PC-9 (cell line): ENCODE data around the gene CDC14A. TPM values are rescaled to one million over a fixed set of nuclear protein-coding genes. Genes with fewer than 3 reads are reported as not detected.
A peak's percentile ranks its signal among the peaks of the same experiment; 100 is the strongest.

ENCODE experiments used
- BruUV-seq: library from RNA; stranded (reverse); fragments of 400-500 nt; replicated peaks from 2 replicates; lab custom pipeline; 2021; lab: Mats Ljungman, UMichigan
- CTCF ChIA-PET: fragments of 300-600 bp; sonication (Branson Sonifier 250); formaldehyde crosslinking; loops from one replicate; lab custom pipeline; 2022; ENCODE audit warnings: antibody characterized with exemption; lab: Charles Lee
- POLR2A ChIA-PET: fragments of 300-600 bp; sonication (Branson Sonifier 250); formaldehyde crosslinking; loops from one replicate; lab custom pipeline; 2022; ENCODE audit warnings: antibody characterized with exemption; ENCODE audit not compliant: unreplicated experiment; lab: Charles Lee
- DNase-seq, 2 experiments: peaks; one replicate each; pipeline versions ENCODE4 v3.0.0 to v3.0.0-alpha.2; 2015 to 2022; ENCODE audit warnings: mixed read lengths in 1 of 2
- H2AFZ ChIP-seq: fragments of 200-600 bp; sonication (generic); 2 replicates; pipeline ENCODE4 v1.8.1; 2017; ENCODE audit warnings: antibody characterized with exemption
- H3F3A ChIP-seq: fragments of 200-600 bp; sonication (generic); 2 replicates; pipeline ENCODE4 v1.8.1; 2017; ENCODE audit warnings: antibody characterized with exemption, mild to moderate bottlenecking, low read depth; ENCODE audit not compliant: insufficient read depth
- H3K27ac ChIP-seq: fragments of 200-600 bp; sonication (generic); 2 replicates; pipeline ENCODE4 v1.6.1; 2016; ENCODE audit warnings: mixed run types
- H3K27me3 ChIP-seq: fragments of 200-600 bp; sonication (generic); 2 replicates; pipeline ENCODE4 v1.6.1; 2016; ENCODE audit warnings: low read depth, mixed run types; ENCODE audit not compliant: insufficient read depth
- H3K36me3 ChIP-seq: fragments of 200-600 bp; sonication (generic); 2 replicates; pipeline ENCODE4 v1.6.1; 2016; ENCODE audit warnings: low read depth, mixed run types
- H3K4me1 ChIP-seq: fragments of 200-600 bp; sonication (generic); replicated peaks from 2 replicates; pipeline ENCODE4 v1.6.1; 2016; ENCODE audit warnings: mixed run types; ENCODE audit not compliant: insufficient read depth
- H3K4me2 ChIP-seq: fragments of 200-600 bp; sonication (generic); 2 replicates; pipeline ENCODE4 v1.6.1; 2017; ENCODE audit warnings: mixed run types
- H3K4me3 ChIP-seq: fragments of 200-600 bp; sonication (generic); 2 replicates; pipeline ENCODE4 v1.6.1; 2016; ENCODE audit warnings: mixed run types
- H3K79me2 ChIP-seq: fragments of 200-600 bp; sonication (generic); 2 replicates; pipeline ENCODE4 v1.6.1; 2017; ENCODE audit warnings: low read depth, mixed run types
- H3K9me2 ChIP-seq: fragments of 200-600 bp; sonication (generic); 2 replicates; pipeline ENCODE4 v1.8.1; 2017; ENCODE audit warnings: mild to moderate bottlenecking; ENCODE audit not compliant: insufficient read depth
- H3K9me3 ChIP-seq: fragments of 200-600 bp; sonication (generic); 2 replicates; pipeline ENCODE4 v1.8.1; 2016; ENCODE audit warnings: low read depth; ENCODE audit not compliant: insufficient read depth
- H4K20me1 ChIP-seq: fragments of 200-600 bp; sonication (generic); 2 replicates; pipeline ENCODE4 v1.8.1; 2017; ENCODE audit not compliant: insufficient read depth
- CTCF ChIP-seq: fragments of 200-600 bp; sonication (generic); conservative IDR thresholded peaks from 2 replicates; pipeline ENCODE4 v1.6.1; 2017; ENCODE audit warnings: mixed run types, antibody characterized with exemption, mild to moderate bottlenecking, moderate library complexity
- EZH2 ChIP-seq: fragments of 200-600 bp; sonication (generic); IDR thresholded peaks from 2 replicates; pipeline ENCODE4 v1.8.0; 2017; ENCODE audit warnings: antibody characterized with exemption, low read depth
- intact Hi-C: fragments of 100-400 bp; cut with micrococcal nuclease; formaldehyde crosslinking; loops from one replicate; pipeline ENCODE4 v1.10.0; 2022; ENCODE audit not compliant: unreplicated experiment
- total RNA-seq: library from RNA; stranded (reverse); gene quantifications from 2 replicates; pipeline ENCODE4 v1.2.3, GENCODE V29; 2021

CDC14A gene
- total RNA-seq, 1 experiment from 2014 or later = 2.8 TPM

- CTCF ChIA-PET = interaction anchor here (0.6 to 1.1 kb wide), 3 partner anchors 224 to 420 kb away, joined by 3 to 5 read pairs (median 5); no protein-coding TSS in a partner anchor
- no TSS peak for BruUV-seq
These were observed 107.2 kb downstream of the CDC14A start for GRCh38 chr1:100459358-100460114.

GRCh38 chr1:100461222-100461621, 108.9 kb downstream of the CDC14A start:
- CTCF ChIA-PET = interaction anchor here (0.6 kb wide), 1 partner anchor 13 kb away, joined by 5 read pairs; no protein-coding TSS in a partner anchor

More at GRCh38 chr1:100459358-100460114, 107.2 kb downstream of the CDC14A start:
- Histone ChIP-seq H3K4me3 (no peak overlapping the region), H2AFZ (no peak overlapping the region; the same call in 1 of the 2 replicates), H3K27me3 (no peaks in the 10 kb centered on the region), H4K20me1 (no peaks in the 10 kb centered on the region), H3K36me3 (no peaks in the 10 kb centered on the region), H3K9me3 (no peaks in the 10 kb centered on the region), H3K27ac (no peak overlapping the region), H3K9me2 (no peaks in the 10 kb centered on the region), H3F3A (0 out of 2 replicates have a peak, but pooled peaks cover 4% of the 10 kb centered on the region), H3K4me2 (no peak overlapping the region), H3K79me2 (no peaks in the 10 kb centered on the region), H3K4me1 (no peaks in the 10 kb centered on the region)
- POLR2A ChIA-PET = interaction anchor here (0.6 kb wide), 1 partner anchor 172 kb away, joined by 8 read pairs; no protein-coding TSS in a partner anchor
- peak; percentile 65 to 66 for DNase-seq
- TF ChIP-seq CTCF (peak; percentile 94), EZH2 (no peak)
- intact Hi-C loops = loop anchor here (1.0 to 10.0 kb wide), 6 partner anchors 107 to 651 kb away; partner anchors contain the start of genes CDC14A, DBT, SASS6 and TRMT13

More at GRCh38 chr1:100461222-100461621, 108.9 kb downstream of the CDC14A start:
- H2AFZ ChIP-seq = no peak overlapping the region
- no peaks in the 10 kb centered on the region for H3K9me2 ChIP-seq
- H3K27me3 ChIP-seq = no peaks in the 10 kb centered on the region
- DNase-seq = no peak
- H3K4me3 ChIP-seq = no peak overlapping the region
- H3K4me2 ChIP-seq = no peak overlapping the region
- H3K4me1 ChIP-seq = no peaks in the 10 kb centered on the region
- no peaks in the 10 kb centered on the region for H3F3A ChIP-seq
- no peak for TF ChIP-seq EZH2
- no peak for TF ChIP-seq CTCF
- BruUV-seq = no TSS peak
- H3K79me2 ChIP-seq = no peaks in the 10 kb centered on the region
- intact Hi-C loops = no loop called here
- H3K36me3 ChIP-seq = no peaks in the 10 kb centered on the region
- no peak overlapping the region for H3K27ac ChIP-seq
- H4K20me1 ChIP-seq = no peaks in the 10 kb centered on the region
- POLR2A ChIA-PET = no interaction called here
- H3K9me3 ChIP-seq = no peaks in the 10 kb centered on the region
